ENCODE measurements around the gene BCKDK.

Gene BCKDK

GRCh38 chr16:31110106-31111034 is 2.2 kb downstream of the BCKDK start:
- Histone ChIP-seq H3K36me3 (ENCODE audit: control insufficient read depth in 2 of 2, insufficient read depth in 2 of 2, low read length in 2 of 2) (peaks cover 23 to 30% of the 10 kb centered on the region in 2 donors), H3K4me1 (ENCODE audit: control insufficient read depth in 2 of 2, insufficient read depth in 2 of 2, low read length in 2 of 2) (peaks cover 21 to 22% of the 10 kb centered on the region in 2 donors), H3K27me3 (ENCODE audit: control insufficient read depth in 2 of 2, insufficient read depth in 2 of 2, low read length in 2 of 2) (no peaks in the 10 kb centered on the region), H3K4me3 (ENCODE audit: low read length in 2 of 2) (no peak overlapping the region), H3K9me3 (ENCODE audit: control insufficient read depth in 2 of 2, low read length in 2 of 2) (no peaks in the 10 kb centered on the region), H3K27ac (ENCODE audit: low read depth in 2 of 2, low read length in 2 of 2) (no peak overlapping the region), H3K9ac (ENCODE audit: low read depth in 1 of 2, low read length in 2 of 2) (no peak overlapping the region)

- Histone ChIP-seq H3K27ac (ENCODE audit: low read depth in 2 of 2, low read length in 2 of 2) (no peak overlapping the region), H3K4me3 (ENCODE audit: low read length in 2 of 2) (no peak overlapping the region), H3K27me3 (ENCODE audit: control insufficient read depth in 2 of 2, insufficient read depth in 2 of 2, low read length in 2 of 2) (no peaks in the 10 kb centered on the region), H3K36me3 (ENCODE audit: control insufficient read depth in 2 of 2, insufficient read depth in 2 of 2, low read length in 2 of 2) (peaks cover 23 to 30% of the 10 kb centered on the region in 2 donors), H3K9me3 (ENCODE audit: control insufficient read depth in 2 of 2, low read length in 2 of 2) (no peaks in the 10 kb centered on the region), H3K4me1 (ENCODE audit: control insufficient read depth in 2 of 2, insufficient read depth in 2 of 2, low read length in 2 of 2) (peaks cover 19% of the 10 kb centered on the region in 2 donors), H3K9ac (ENCODE audit: low read depth in 1 of 2, low read length in 2 of 2) (no peak overlapping the region)
Observed at GRCh38 chr16:31111881-31112466, 3.8 kb downstream of the BCKDK start.

- Histone ChIP-seq H3K4me1 (ENCODE audit: control insufficient read depth in 2 of 2, insufficient read depth in 2 of 2, low read length in 2 of 2) (peaks cover 19 to 20% of the 10 kb centered on the region in 2 donors), H3K9ac (ENCODE audit: low read depth in 1 of 2, low read length in 2 of 2) (no peak overlapping the region), H3K4me3 (ENCODE audit: low read length in 2 of 2) (no peak overlapping the region), H3K9me3 (ENCODE audit: control insufficient read depth in 2 of 2, low read length in 2 of 2) (no peaks in the 10 kb centered on the region), H3K27ac (ENCODE audit: low read depth in 2 of 2, low read length in 2 of 2) (peak overlapping the region; percentile 20 to 68), H3K36me3 (ENCODE audit: control insufficient read depth in 2 of 2, insufficient read depth in 2 of 2, low read length in 2 of 2) (peaks cover 23 to 30% of the 10 kb centered on the region in 2 donors), H3K27me3 (ENCODE audit: control insufficient read depth in 2 of 2, insufficient read depth in 2 of 2, low read length in 2 of 2) (no peaks in the 10 kb centered on the region)
Observed at GRCh38 chr16:31112711-31113110, 4.5 kb downstream of the BCKDK start.

GRCh38 chr16:31113121-31114120 is 5.2 kb downstream of the BCKDK start:
- Histone ChIP-seq H3K4me3 (ENCODE audit: low read length in 2 of 2) (peak overlapping the region in 1 of 2 donors; percentile 41), H3K36me3 (ENCODE audit: control insufficient read depth in 2 of 2, insufficient read depth in 2 of 2, low read length in 2 of 2) (peaks cover 23 to 30% of the 10 kb centered on the region in 2 donors), H3K27ac (ENCODE audit: low read depth in 2 of 2, low read length in 2 of 2) (peak overlapping the region; percentile 64 to 68), H3K9me3 (ENCODE audit: control insufficient read depth in 2 of 2, low read length in 2 of 2) (no peaks in the 10 kb centered on the region), H3K27me3 (ENCODE audit: control insufficient read depth in 2 of 2, insufficient read depth in 2 of 2, low read length in 2 of 2) (no peaks in the 10 kb centered on the region), H3K9ac (ENCODE audit: low read depth in 1 of 2, low read length in 2 of 2) (no peak overlapping the region), H3K4me1 (ENCODE audit: control insufficient read depth in 2 of 2, insufficient read depth in 2 of 2, low read length in 2 of 2) (peaks cover 19 to 25% of the 10 kb centered on the region in 2 donors)

GRCh38 chr16:31114468-31114867 is 6.3 kb downstream of the BCKDK start:
- H3K27ac ChIP-seq (ENCODE audit: low read depth in 2 of 2, low read length in 2 of 2): peak overlapping the region; percentile 64 to 68
- H3K27me3 ChIP-seq (ENCODE audit: control insufficient read depth in 2 of 2, insufficient read depth in 2 of 2, low read length in 2 of 2): no peaks in the 10 kb centered on the region
- no peak overlapping the region for H3K4me3 ChIP-seq (ENCODE audit: low read length in 2 of 2)
- peaks cover 23 to 34% of the 10 kb centered on the region in 2 donors for H3K36me3 ChIP-seq (ENCODE audit: control insufficient read depth in 2 of 2, insufficient read depth in 2 of 2, low read length in 2 of 2)
- no peak overlapping the region for H3K9ac ChIP-seq (ENCODE audit: low read depth in 1 of 2, low read length in 2 of 2)
- no peaks in the 10 kb centered on the region for H3K9me3 ChIP-seq (ENCODE audit: control insufficient read depth in 2 of 2, low read length in 2 of 2)
- H3K4me1 ChIP-seq (ENCODE audit: control insufficient read depth in 2 of 2, insufficient read depth in 2 of 2, low read length in 2 of 2): peaks cover 17 to 24% of the 10 kb centered on the region in 2 donors

- no peaks in the 10 kb centered on the region for H3K27me3 ChIP-seq (ENCODE audit: control insufficient read depth in 2 of 2, insufficient read depth in 2 of 2, low read length in 2 of 2)
- no peaks in the 10 kb centered on the region for H3K9me3 ChIP-seq (ENCODE audit: control insufficient read depth in 2 of 2, low read length in 2 of 2)
- peak within 1 kb of the TSS; percentile 96 to 97 for H3K27ac ChIP-seq (ENCODE audit: low read depth in 2 of 2, low read length in 2 of 2)
- H3K9ac ChIP-seq (ENCODE audit: low read depth in 1 of 2, low read length in 2 of 2): peak within 1 kb of the TSS; percentile 86 to 99
- peaks cover 21 to 23% of the 10 kb centered on the region in 2 donors for H3K36me3 ChIP-seq (ENCODE audit: control insufficient read depth in 2 of 2, insufficient read depth in 2 of 2, low read length in 2 of 2)
- peaks cover 17 to 24% of the 10 kb centered on the region in 2 donors for H3K4me1 ChIP-seq (ENCODE audit: control insufficient read depth in 2 of 2, insufficient read depth in 2 of 2, low read length in 2 of 2)
- peak within 1 kb of the TSS; percentile 71 to 94 for H3K4me3 ChIP-seq (ENCODE audit: low read length in 2 of 2)
Observed at GRCh38 chr16:31117384-31118222, 9.4 kb downstream of the BCKDK start, which contains the start of gene KAT8. Gene KAT8 (plus strand): TSS chr16:31117664. CDS start chr16:31117682, 18 bp downstream.

GRCh38 chr16:31118223-31119155 is 10.3 kb downstream of the BCKDK start:
- H3K9ac ChIP-seq (ENCODE audit: low read depth in 1 of 2, low read length in 2 of 2): peak overlapping the region; percentile 86 to 99
- peaks cover 14 to 24% of the 10 kb centered on the region in 2 donors for H3K4me1 ChIP-seq (ENCODE audit: control insufficient read depth in 2 of 2, insufficient read depth in 2 of 2, low read length in 2 of 2)
- no peaks in the 10 kb centered on the region for H3K9me3 ChIP-seq (ENCODE audit: control insufficient read depth in 2 of 2, low read length in 2 of 2)
- H3K27ac ChIP-seq (ENCODE audit: low read depth in 2 of 2, low read length in 2 of 2): peak overlapping the region; percentile 96 to 97
- H3K36me3 ChIP-seq (ENCODE audit: control insufficient read depth in 2 of 2, insufficient read depth in 2 of 2, low read length in 2 of 2): peaks cover 21 to 23% of the 10 kb centered on the region in 2 donors
- no peaks in the 10 kb centered on the region for H3K27me3 ChIP-seq (ENCODE audit: control insufficient read depth in 2 of 2, insufficient read depth in 2 of 2, low read length in 2 of 2)
- peak overlapping the region; percentile 71 to 94 for H3K4me3 ChIP-seq (ENCODE audit: low read length in 2 of 2)

GRCh38 chr16:31120129-31120528 is 11.9 kb downstream of the BCKDK start:
- Histone ChIP-seq H3K36me3 (ENCODE audit: control insufficient read depth in 2 of 2, insufficient read depth in 2 of 2, low read length in 2 of 2) (peaks cover 23 to 29% of the 10 kb centered on the region in 2 donors), H3K27me3 (ENCODE audit: control insufficient read depth in 2 of 2, insufficient read depth in 2 of 2, low read length in 2 of 2) (no peaks in the 10 kb centered on the region), H3K9me3 (ENCODE audit: control insufficient read depth in 2 of 2, low read length in 2 of 2) (no peaks in the 10 kb centered on the region), H3K9ac (ENCODE audit: low read depth in 1 of 2, low read length in 2 of 2) (no peak overlapping the region), H3K27ac (ENCODE audit: low read depth in 2 of 2, low read length in 2 of 2) (no peak overlapping the region), H3K4me1 (ENCODE audit: control insufficient read depth in 2 of 2, insufficient read depth in 2 of 2, low read length in 2 of 2) (peaks cover 8 to 15% of the 10 kb centered on the region in 2 donors), H3K4me3 (ENCODE audit: low read length in 2 of 2) (no peak overlapping the region)
